Esophagus squamous epithelium (tissue), 4 donors: Measurements from ENCODE around the gene DMRT1.

ENCODE experiments used
- CTCF ChIP-seq, 6 experiments: fragments of 450-650 bp in 4 of 6; fragments of 200-600 bp in 2 of 6; sonication (generic) in 2 of 6; IDR thresholded peaks; one replicate each; pipeline ENCODE4 v1.5.1; 2016 to 2019; ENCODE audit warnings: antibody characterized with exemption in 6 of 6, mild to moderate bottlenecking in 4 of 6, moderate library complexity in 4 of 6
- POLR2A ChIP-seq, 4 donors: fragments of 450-650 bp; IDR thresholded peaks; one replicate each; pipeline ENCODE4 v1.6.1; 2017; ENCODE audit warnings: antibody characterized with exemption in 4 of 4, mild to moderate bottlenecking in 4 of 4, moderate library complexity in 3 of 4

GRCh38 chr9:967903-968641 lies 126.6 kb downstream of the DMRT1 start:
- TF ChIP-seq CTCF (IDR thresholded peaks at IDR 0.05) (no peak), POLR2A (IDR thresholded peaks at IDR 0.05) (no peak)
